GM12873 (cell line): ENCODE measurements around the gene LATS2.

Source experiments
- TF ChIP-seq, protein P1 (sequence below): IDR thresholded peaks from 2 replicates; pipeline ENCODE4 v1.5.1; 2012; ENCODE audit warnings: low read depth, mild to moderate bottlenecking, moderate library complexity, low read length, control low read depth; ENCODE audit not compliant: insufficient read depth; ENCODE audit errors: missing control alignments

The LATS2 gene

DNA sequence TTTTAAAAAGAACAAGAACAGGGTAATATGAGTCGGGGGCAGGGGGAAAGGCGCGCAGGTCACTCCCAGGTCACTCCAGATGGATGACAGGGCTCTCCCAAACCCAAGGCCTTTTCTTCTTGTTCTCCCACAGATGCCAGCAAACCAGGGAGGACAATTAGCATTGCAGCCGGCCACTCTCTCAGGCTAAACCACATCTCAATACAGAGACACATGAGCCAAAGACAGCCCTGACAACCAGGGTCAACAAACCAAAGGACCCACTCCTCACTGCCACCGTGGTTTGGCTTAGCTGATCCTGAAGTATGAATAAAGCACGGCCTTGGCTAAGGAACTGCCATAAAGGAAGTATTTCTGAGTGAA, 47.3 kb downstream of the LATS2 start:
- TF ChIP-seq, protein P1, sequence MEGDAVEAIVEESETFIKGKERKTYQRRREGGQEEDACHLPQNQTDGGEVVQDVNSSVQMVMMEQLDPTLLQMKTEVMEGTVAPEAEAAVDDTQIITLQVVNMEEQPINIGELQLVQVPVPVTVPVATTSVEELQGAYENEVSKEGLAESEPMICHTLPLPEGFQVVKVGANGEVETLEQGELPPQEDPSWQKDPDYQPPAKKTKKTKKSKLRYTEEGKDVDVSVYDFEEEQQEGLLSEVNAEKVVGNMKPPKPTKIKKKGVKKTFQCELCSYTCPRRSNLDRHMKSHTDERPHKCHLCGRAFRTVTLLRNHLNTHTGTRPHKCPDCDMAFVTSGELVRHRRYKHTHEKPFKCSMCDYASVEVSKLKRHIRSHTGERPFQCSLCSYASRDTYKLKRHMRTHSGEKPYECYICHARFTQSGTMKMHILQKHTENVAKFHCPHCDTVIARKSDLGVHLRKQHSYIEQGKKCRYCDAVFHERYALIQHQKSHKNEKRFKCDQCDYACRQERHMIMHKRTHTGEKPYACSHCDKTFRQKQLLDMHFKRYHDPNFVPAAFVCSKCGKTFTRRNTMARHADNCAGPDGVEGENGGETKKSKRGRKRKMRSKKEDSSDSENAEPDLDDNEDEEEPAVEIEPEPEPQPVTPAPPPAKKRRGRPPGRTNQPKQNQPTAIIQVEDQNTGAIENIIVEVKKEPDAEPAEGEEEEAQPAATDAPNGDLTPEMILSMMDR, result no peak

- TF ChIP-seq, protein P1, result no peak
Observed at GRCh38 chr13:21013682-21014038, 47.7 kb downstream of the LATS2 start.

DNA sequence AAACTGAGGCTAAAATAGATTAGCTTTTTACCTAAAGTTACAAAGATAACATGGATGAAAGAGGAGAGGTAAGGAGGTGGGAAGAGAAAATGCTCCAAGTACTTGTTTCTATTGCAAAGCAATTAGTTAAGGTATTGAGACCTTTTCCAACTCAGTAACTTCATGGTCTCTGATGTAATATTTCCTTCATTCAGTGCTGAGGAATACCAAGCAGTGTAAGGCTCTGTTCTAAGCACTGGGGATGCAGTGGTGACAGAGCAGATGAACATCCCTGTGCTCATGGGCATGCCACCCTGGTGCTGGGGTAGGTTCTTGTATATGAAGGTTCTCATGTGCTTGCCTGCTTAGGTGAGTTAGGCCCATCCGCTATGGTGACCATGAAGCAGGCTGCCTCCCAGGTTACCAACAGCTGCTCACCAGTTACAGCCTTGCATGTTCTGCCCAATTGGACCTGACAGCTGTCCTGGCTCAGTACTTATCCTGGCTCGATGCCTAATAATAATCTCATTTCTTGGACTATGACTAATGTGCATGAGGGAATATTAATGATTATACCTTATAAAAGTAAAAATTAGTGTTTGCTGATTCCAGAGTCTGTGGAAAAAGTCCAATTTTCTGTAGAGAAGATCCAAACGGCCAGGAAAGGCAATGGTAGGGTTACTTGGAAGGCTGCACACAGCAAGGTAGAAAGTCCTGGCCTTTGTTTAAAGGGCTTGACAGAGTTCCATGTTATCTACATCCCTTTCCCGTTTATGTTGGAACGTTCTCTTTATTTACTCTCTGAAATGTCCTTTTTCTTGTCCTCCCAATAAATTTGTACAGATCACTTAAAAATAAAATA, 48.3 kb downstream of the LATS2 start:
- TF ChIP-seq, protein P1, result no peak

DNA sequence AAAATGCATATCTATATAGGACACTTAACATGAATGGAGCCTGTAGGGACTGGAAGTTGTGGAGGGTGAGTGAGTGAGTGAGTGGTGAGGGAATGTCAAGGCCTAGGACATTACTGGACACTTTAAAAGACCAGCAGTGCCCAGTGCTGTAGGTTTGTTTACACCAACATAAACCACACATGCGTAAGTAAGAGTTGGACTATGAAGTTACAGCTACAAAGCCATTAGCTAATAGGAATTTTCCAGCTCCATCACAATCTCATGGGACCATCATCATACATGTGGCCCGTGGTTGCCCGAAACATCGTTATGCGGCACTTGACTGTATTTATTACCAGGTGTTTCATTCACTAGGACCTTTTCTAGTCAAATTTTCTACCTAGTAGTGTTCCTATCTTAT, 49.2 kb downstream of the LATS2 start:
- TF ChIP-seq, protein P1, result no peak

GRCh38 chr13:21011378-21011777, 50.0 kb downstream of the LATS2 start:
- TF ChIP-seq, protein P1, result no peak

- TF ChIP-seq, protein P1, result no peak
Observed at GRCh38 chr13:21010621-21011020, 50.8 kb downstream of the LATS2 start.

GRCh38 chr13:21009036-21009435, 52.4 kb downstream of the LATS2 start:
- TF ChIP-seq, protein P1, result no peak
